ENCODE results near the gene SLC4A8. TPM values are rescaled to one million over a fixed set of nuclear protein-coding genes. Genes with fewer than 3 reads are reported as not detected.

The SLC4A8 gene
- polyA plus RNA-seq, 2 of the 4 experiments (the other 2 are of a cell fraction), result 1.1 to 2.3 TPM

DNA sequence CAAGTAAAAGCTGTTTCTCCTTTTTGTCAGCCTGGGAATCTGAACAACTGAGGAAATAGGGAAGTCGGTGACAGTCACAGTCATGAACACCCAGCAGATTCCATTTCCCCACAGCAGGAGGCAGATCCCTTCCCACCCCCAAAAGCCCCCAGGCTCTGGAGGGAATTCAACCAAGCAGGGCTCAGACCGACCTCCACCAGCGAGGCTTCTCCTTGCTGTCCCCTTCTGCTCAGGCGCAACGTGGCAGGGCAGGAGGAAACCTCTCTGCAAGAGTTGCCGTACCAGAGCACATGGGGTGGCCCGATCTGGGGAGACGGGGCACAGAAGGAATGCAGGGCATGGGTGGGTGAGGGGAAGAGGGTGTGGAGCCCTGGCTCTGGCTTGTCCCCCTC is 33.7 kb upstream of the SLC4A8 start:
- TF ChIP-seq HEYL (CRISPR knock-in tag; IDR thresholded peaks at IDR 0.05) (no peak), NFE2L2 (conservative IDR thresholded peaks at IDR 0.05; ENCODE audit: low read length) (no peak), MYC (IDR thresholded peaks at IDR 0.05; ENCODE audit: borderline replicate concordance, low read length) (no peak), SREBF2 (IDR thresholded peaks at IDR 0.05) (no peak), POLR2AphosphoS2 (conservative IDR thresholded peaks at IDR 0.05; ENCODE audit: low read length) (no peak), EHF (CRISPR knock-in tag; IDR thresholded peaks at IDR 0.05) (no peak), RFX5 (IDR thresholded peaks at IDR 0.05) (no peak), GATA3 (IDR thresholded peaks at IDR 0.05; ENCODE audit: borderline replicate concordance) (no peak)
- TF ChIP-seq, protein P1, sequence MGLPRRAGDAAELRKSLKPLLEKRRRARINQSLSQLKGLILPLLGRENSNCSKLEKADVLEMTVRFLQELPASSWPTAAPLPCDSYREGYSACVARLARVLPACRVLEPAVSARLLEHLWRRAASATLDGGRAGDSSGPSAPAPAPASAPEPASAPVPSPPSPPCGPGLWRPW (IDR thresholded peaks at IDR 0.05), result no peak
- TF ChIP-seq, protein P2, sequence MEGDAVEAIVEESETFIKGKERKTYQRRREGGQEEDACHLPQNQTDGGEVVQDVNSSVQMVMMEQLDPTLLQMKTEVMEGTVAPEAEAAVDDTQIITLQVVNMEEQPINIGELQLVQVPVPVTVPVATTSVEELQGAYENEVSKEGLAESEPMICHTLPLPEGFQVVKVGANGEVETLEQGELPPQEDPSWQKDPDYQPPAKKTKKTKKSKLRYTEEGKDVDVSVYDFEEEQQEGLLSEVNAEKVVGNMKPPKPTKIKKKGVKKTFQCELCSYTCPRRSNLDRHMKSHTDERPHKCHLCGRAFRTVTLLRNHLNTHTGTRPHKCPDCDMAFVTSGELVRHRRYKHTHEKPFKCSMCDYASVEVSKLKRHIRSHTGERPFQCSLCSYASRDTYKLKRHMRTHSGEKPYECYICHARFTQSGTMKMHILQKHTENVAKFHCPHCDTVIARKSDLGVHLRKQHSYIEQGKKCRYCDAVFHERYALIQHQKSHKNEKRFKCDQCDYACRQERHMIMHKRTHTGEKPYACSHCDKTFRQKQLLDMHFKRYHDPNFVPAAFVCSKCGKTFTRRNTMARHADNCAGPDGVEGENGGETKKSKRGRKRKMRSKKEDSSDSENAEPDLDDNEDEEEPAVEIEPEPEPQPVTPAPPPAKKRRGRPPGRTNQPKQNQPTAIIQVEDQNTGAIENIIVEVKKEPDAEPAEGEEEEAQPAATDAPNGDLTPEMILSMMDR (IDR thresholded peaks at IDR 0.05), result no peak
- TF ChIP-seq, protein P3, sequence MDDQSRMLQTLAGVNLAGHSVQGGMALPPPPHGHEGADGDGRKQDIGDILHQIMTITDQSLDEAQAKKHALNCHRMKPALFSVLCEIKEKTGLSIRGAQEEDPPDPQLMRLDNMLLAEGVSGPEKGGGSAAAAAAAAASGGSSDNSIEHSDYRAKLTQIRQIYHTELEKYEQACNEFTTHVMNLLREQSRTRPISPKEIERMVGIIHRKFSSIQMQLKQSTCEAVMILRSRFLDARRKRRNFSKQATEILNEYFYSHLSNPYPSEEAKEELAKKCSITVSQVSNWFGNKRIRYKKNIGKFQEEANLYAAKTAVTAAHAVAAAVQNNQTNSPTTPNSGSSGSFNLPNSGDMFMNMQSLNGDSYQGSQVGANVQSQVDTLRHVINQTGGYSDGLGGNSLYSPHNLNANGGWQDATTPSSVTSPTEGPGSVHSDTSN (IDR thresholded peaks at IDR 0.05), result no peak
- TF ChIP-seq, protein P4, sequence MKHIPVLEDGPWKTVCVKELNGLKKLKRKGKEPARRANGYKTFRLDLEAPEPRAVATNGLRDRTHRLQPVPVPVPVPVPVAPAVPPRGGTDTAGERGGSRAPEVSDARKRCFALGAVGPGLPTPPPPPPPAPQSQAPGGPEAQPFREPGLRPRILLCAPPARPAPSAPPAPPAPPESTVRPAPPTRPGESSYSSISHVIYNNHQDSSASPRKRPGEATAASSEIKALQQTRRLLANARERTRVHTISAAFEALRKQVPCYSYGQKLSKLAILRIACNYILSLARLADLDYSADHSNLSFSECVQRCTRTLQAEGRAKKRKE (CRISPR knock-in tag; IDR thresholded peaks at IDR 0.05; ENCODE audit: low read depth), result no peak
- CTCF ChIA-PET, result interaction anchor here (1.0 to 2.0 kb wide), 7 partner anchors 9 to 430 kb away, joined by 3 to 7 read pairs (median 5); no protein-coding TSS in a partner anchor
- peak overlapping the region; percentile 84 for H3K4me2 ChIP-seq
- POLR2A ChIA-PET, result interaction anchor here (1.8 kb wide), 1 partner anchor 19 kb away, joined by 6 read pairs; no protein-coding TSS in a partner anchor
- ATAC-seq (peak; percentile 32 to 66; a peak in 5 of 6 replicates), DNase-seq (ENCODE audit: low read depth in 1 of 2, low spot score in 1 of 2) (peak in 1 of 2 experiments; percentile 23), FAIRE-seq (no peak)
- 50% methylated on average over 7 of the region's 8 CpGs for WGBS (ENCODE audit: missing lambda C conversion rate)
- H3K9me3 ChIP-seq, result no peaks in the 10 kb centered on the region
- peak overlapping the region; percentile 57 for H3K4me3 ChIP-seq
- peaks cover 17% of the 10 kb centered on the region for H3K4me1 ChIP-seq
- H3K27ac ChIP-seq, result peak overlapping the region; percentile 48 to 85; a peak in 5 of 6 replicates

DNA sequence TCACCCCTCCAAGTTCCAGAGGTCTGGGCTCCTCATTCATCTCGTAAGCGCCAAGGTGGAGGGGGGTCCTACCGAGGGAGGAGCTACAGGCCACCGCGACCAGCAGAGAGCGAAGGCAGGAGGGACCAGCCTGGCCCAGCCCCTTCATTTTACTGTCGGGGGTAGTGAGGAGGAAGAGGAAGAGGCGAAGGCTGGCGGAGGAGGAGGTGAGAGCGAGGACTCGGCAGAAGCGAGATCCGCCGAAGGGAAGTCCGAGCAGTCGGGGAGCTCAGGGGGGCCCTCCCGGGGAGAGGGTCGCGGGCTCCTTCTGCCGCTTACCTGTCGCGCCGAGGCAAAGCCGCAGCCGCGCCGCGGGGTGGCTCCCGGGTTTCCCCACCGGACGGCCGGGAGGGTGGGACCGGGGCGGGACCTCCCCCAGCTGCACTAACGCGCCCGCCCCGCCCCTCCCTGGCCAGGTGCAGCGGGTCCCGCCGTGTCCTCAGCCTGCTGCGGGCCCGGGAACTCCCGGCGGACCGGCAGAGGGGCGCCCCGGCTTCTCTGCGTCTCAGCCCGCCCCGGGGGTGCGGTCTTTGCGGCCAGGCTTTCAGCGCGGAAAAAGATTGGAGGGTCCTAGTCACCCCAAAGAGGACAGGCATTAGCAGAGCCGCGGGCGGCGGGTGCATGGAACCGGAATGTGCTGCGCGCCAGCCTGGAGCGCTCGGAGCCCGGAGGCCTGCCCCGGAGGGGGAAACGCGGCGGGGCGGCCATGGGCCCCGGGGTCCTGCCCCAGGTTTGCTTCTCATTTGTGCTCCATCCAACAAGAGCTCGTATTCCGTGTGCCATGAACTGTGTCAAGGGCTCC is 33.1 kb upstream of the SLC4A8 start, which contains the start of gene GALNT6:
Gene GALNT6, minus strand, starts transcription at position 124 of the 841 bp plus-strand sequence. CDS start 11,625 bp downstream, outside the sequence.
- ATAC-seq (peak; percentile 66 to 83; a peak in 5 of 6 replicates), DNase-seq (ENCODE audit: low read depth in 1 of 2, low spot score in 1 of 2) (peak in 1 of 2 experiments; percentile 51), FAIRE-seq (no peak)
- CTCF ChIA-PET, result interaction anchor here (0.7 to 2.0 kb wide), 6 partner anchors 14 to 429 kb away, joined by 3 to 5 read pairs (median 5); no protein-coding TSS in a partner anchor
- H3K4me3 ChIP-seq, result peak within 1 kb of the TSS; percentile 57
- 9% methylated on average over 27 of the region's 73 CpGs for WGBS (ENCODE audit: missing lambda C conversion rate)
- peak within 1 kb of the TSS; percentile 48 to 85 for H3K27ac ChIP-seq
- H3K9me3 ChIP-seq, result no peaks in the 10 kb centered on the region
- H3K4me2 ChIP-seq, result peak within 1 kb of the TSS; percentile 84
- TF ChIP-seq ZNF302 (CRISPR knock-in tag; IDR thresholded peaks at IDR 0.05) (no peak), EP300 (IDR thresholded peaks at IDR 0.05) (no peak), EHF (CRISPR knock-in tag; IDR thresholded peaks at IDR 0.05) (no peak), MAFK (IDR thresholded peaks at IDR 0.05; ENCODE audit: partially characterized antibody) (no peak), HOXA7 (CRISPR knock-in tag; IDR thresholded peaks at IDR 0.05) (no peak), CHD4 (IDR thresholded peaks at IDR 0.05; ENCODE audit: borderline replicate concordance) (no peak)
- TF ChIP-seq, protein P2 (IDR thresholded peaks at IDR 0.05), result no peak
- TF ChIP-seq, protein P5, sequence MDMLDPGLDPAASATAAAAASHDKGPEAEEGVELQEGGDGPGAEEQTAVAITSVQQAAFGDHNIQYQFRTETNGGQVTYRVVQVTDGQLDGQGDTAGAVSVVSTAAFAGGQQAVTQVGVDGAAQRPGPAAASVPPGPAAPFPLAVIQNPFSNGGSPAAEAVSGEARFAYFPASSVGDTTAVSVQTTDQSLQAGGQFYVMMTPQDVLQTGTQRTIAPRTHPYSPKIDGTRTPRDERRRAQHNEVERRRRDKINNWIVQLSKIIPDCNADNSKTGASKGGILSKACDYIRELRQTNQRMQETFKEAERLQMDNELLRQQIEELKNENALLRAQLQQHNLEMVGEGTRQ (IDR thresholded peaks at IDR 0.05), result no peak
- TF ChIP-seq, protein P6, sequence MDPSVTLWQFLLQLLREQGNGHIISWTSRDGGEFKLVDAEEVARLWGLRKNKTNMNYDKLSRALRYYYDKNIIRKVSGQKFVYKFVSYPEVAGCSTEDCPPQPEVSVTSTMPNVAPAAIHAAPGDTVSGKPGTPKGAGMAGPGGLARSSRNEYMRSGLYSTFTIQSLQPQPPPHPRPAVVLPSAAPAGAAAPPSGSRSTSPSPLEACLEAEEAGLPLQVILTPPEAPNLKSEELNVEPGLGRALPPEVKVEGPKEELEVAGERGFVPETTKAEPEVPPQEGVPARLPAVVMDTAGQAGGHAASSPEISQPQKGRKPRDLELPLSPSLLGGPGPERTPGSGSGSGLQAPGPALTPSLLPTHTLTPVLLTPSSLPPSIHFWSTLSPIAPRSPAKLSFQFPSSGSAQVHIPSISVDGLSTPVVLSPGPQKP (IDR thresholded peaks at IDR 0.05; ENCODE audit: low read depth, low read length), result no peak
- TF ChIP-seq, protein P7, sequence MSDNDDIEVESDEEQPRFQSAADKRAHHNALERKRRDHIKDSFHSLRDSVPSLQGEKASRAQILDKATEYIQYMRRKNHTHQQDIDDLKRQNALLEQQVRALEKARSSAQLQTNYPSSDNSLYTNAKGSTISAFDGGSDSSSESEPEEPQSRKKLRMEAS (IDR thresholded peaks at IDR 0.05), result no peak
- TF ChIP-seq, protein P8, sequence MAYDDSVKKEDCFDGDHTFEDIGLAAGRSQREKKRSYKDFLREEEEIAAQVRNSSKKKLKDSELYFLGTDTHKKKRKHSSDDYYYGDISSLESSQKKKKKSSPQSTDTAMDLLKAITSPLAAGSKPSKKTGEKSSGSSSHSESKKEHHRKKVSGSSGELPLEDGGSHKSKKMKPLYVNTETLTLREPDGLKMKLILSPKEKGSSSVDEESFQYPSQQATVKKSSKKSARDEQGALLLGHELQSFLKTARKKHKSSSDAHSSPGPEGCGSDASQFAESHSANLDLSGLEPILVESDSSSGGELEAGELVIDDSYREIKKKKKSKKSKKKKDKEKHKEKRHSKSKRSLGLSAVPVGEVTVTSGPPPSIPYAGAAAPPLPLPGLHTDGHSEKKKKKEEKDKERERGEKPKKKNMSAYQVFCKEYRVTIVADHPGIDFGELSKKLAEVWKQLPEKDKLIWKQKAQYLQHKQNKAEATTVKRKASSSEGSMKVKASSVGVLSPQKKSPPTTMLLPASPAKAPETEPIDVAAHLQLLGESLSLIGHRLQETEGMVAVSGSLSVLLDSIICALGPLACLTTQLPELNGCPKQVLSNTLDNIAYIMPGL (CRISPR knock-in tag; IDR thresholded peaks at IDR 0.05; ENCODE audit: borderline replicate concordance), result no peak
- H3K4me1 ChIP-seq, result peaks cover 17% of the 10 kb centered on the region
- POLR2A ChIA-PET, result interaction anchor here (1.8 kb wide), 1 partner anchor 20 kb away, joined by 6 read pairs; no protein-coding TSS in a partner anchor
